Measurements from ENCODE around the gene AP5Z1. TPM values are rescaled to one million over a fixed set of nuclear protein-coding genes. Genes with fewer than 3 reads are reported as not detected.
A peak's percentile ranks its signal among the peaks of the same experiment; 100 is the strongest.

Gene AP5Z1
- total RNA-seq, 4 donors from 2014 or later, result 12.9 to 40.2 (median 14.6) TPM

- TF ChIP-seq CTCF (IDR thresholded peaks at IDR 0.05) (no peak), POLR2A (IDR thresholded peaks at IDR 0.05) (no peak)
- H3K9me3 ChIP-seq, result no peaks in the 10 kb centered on the region
- intact Hi-C loops (cut with DNase I; ENCODE audit: low total_unique reads), result loop anchor here (5.0 kb wide), 1 partner anchor 60 kb away; the partner anchor contains the start of gene FOXK1
- peaks cover 7 to 12% of the 10 kb centered on the region in 2 donors for H3K4me1 ChIP-seq
- peak overlapping the region in 1 of 2 donors; percentile 98 for H3K27ac ChIP-seq
- no peaks in the 10 kb centered on the region for H3K36me3 ChIP-seq
- no peak overlapping the region for H3K4me3 ChIP-seq
- DNase-seq, result no peak
- no peaks in the 10 kb centered on the region for H3K27me3 ChIP-seq
Observed at GRCh38 chr7:4742051-4742573, 33.3 kb upstream of the AP5Z1 start.

GRCh38 chr7:4742852-4743251 lies 32.6 kb upstream of the AP5Z1 start:
- H3K9me3 ChIP-seq, result no peaks in the 10 kb centered on the region
- peaks cover 12 to 14% of the 10 kb centered on the region in 2 donors for H3K4me1 ChIP-seq
- intact Hi-C loops (cut with DNase I; ENCODE audit: low total_unique reads), result loop anchor here (5.0 kb wide), 1 partner anchor 61 kb away; the partner anchor contains the start of gene FOXK1
- no peak for TF ChIP-seq POLR2A (IDR thresholded peaks at IDR 0.05)
- H3K4me3 ChIP-seq, result no peak overlapping the region
- no peaks in the 10 kb centered on the region for H3K36me3 ChIP-seq
- no peak for DNase-seq
- H3K27ac ChIP-seq, result peak overlapping the region; percentile 91 to 98
- H3K27me3 ChIP-seq, result no peaks in the 10 kb centered on the region

DNA sequence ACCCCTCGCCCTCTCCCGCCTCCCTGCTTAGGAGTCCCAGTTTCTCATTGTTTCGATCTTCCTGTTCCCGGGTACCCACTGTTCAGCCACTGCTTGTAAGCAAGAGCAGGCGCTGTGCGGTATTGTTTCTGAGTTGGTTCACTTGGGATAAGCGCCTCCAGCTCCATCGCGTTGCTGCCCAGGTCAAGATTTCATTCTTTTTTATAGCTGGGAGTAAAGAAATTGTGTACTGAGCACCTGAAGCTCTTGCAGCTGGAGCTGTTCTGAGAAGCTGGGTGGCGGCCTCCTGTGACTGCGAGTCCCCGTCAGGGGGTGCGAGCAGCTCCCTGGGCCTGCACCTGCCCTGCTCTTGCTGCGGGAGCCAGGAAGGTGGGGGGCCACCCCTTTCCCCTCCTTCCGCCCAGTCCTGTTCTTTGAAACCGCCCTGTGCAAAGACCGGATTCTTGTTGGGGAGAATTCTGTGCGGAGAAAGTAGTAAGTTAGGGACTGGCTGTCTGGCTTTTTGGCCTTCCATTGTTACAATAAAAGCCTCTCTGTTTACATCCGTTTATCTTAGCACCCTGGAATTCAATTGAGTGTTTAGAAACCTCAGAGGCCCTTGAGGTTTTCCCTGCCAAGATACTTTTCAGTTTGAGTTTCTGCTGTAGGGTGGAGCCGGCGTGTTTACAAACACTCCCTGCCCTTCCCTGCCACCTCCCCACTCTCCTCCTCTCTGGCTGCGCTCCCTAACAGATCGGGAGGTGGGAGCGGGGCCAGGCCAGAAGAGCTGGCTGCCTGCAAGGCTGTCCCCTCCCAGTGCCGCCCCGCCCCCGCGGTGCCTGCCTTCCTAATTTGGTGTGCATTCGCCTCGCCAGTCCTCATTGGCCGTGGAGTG lies 30.8 kb upstream of the AP5Z1 start:
- Histone ChIP-seq H3K4me1 (peaks cover 12 to 17% of the 10 kb centered on the region in 2 donors), H3K4me3 (peak overlapping the region; percentile 21 to 31), H3K27me3 (no peaks in the 10 kb centered on the region), H3K27ac (peak overlapping the region; percentile 91 to 98), H3K9me3 (no peaks in the 10 kb centered on the region), H3K36me3 (no peaks in the 10 kb centered on the region)
- TF ChIP-seq CTCF (IDR thresholded peaks at IDR 0.05) (no peak), POLR2A (IDR thresholded peaks at IDR 0.05) (peak; percentile 24 to 55)
- intact Hi-C loops (cut with DNase I; ENCODE audit: low total_unique reads), result loop anchor here (5.0 kb wide), 1 partner anchor 62 kb away; the partner anchor contains the start of gene FOXK1
- peak; percentile 99 for DNase-seq

DNA sequence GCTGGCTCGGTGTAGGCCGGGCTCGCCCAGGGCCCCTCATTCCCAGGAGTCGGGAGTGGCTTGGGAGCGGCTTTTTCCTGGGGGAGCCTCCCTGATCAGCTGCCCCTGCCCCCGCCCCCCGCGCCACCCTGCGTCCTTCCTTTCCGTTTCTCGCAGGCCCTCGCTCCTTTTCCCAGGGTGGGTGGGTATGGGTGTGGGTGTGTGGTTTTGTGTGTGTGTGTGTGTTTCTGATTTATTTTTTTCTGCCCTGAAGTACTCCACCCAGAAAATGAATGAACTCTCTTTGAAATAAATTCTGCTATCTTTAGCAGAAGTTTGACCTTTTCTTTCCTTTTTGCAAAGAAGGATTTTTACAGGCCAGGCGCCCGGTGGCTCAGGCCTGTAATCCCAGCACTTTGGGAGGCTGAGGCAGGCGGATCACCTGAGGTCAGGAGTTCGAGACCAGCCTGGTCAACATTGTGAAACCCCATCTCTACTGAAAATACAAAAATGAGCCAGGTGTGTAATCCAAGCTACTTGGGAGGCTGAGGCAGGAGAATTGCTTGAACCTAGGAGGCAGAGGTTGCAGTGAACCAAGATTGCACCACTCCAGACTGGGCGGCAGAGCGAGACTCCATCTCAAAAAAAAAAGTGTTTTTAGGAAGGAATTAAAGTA lies 30.0 kb upstream of the AP5Z1 start:
- TF ChIP-seq POLR2A (IDR thresholded peaks at IDR 0.05), result peak in 1 of 2 donors; percentile 9
- no peak for TF ChIP-seq CTCF (IDR thresholded peaks at IDR 0.05)
- DNase-seq, result no peak
- Histone ChIP-seq H3K9me3 (no peaks in the 10 kb centered on the region), H3K4me1 (peaks cover 12 to 17% of the 10 kb centered on the region in 2 donors), H3K27me3 (no peaks in the 10 kb centered on the region), H3K27ac (peak overlapping the region; percentile 91 to 98), H3K4me3 (peak overlapping the region; percentile 20 to 31), H3K36me3 (no peaks in the 10 kb centered on the region)
- intact Hi-C loops (cut with DNase I; ENCODE audit: low total_unique reads), result no loop called here

GRCh38 chr7:4745971-4746919 lies 29.2 kb upstream of the AP5Z1 start:
- TF ChIP-seq POLR2A (IDR thresholded peaks at IDR 0.05) (no peak), CTCF (IDR thresholded peaks at IDR 0.05) (no peak)
- DNase-seq, result peak in 1 of 2 donors; percentile 50
- peaks cover 12 to 17% of the 10 kb centered on the region in 2 donors for H3K4me1 ChIP-seq
- peak overlapping the region; percentile 20 to 31 for H3K4me3 ChIP-seq
- intact Hi-C loops (cut with DNase I; ENCODE audit: low total_unique reads), result no loop called here
- H3K27ac ChIP-seq, result peak overlapping the region; percentile 91 to 98
- no peaks in the 10 kb centered on the region for H3K36me3 ChIP-seq
- no peaks in the 10 kb centered on the region for H3K27me3 ChIP-seq
- H3K9me3 ChIP-seq, result no peaks in the 10 kb centered on the region

All from uterus (tissue), 4 donors.